Kidney (tissue), 14 donors: ENCODE results near the gene PCSK5. TPM values are rescaled to one million over a fixed set of nuclear protein-coding genes. Genes with fewer than 3 reads are reported as not detected.

Source experiments
- DNase-seq, 5 donors: peaks; one replicate each; pipeline ENCODE4 v3.0.0-alpha.2; 2013 to 2020
- FAIRE-seq: peaks from 2 replicates; lab custom pipeline; 2012; peaks lifted over from hg19 to GRCh38; lab: Jason Lieb, UNC
- H3K27ac ChIP-seq, 2 donors: one replicate each; pipeline ENCODE4 v1.7.0; 2013; ENCODE audit warnings: low read depth in 2 of 2, low read length in 2 of 2, inconsistent platforms in 1 of 2
- H3K27me3 ChIP-seq: one replicate; pipeline ENCODE4 v1.7.1; 2013; ENCODE audit warnings: low read length, inconsistent platforms; ENCODE audit not compliant: control insufficient read depth, insufficient read depth
- H3K36me3 ChIP-seq, 3 donors: one replicate each; pipeline versions ENCODE4 v1.7.0 to v1.7.1; 2013; ENCODE audit warnings: low read length in 3 of 3, control low read depth in 1 of 3, inconsistent platforms in 1 of 3; ENCODE audit not compliant: insufficient read depth in 3 of 3, control insufficient read depth in 2 of 3
- H3K4me1 ChIP-seq, 3 donors: one replicate each; pipeline versions ENCODE4 v1.7.0 to v1.7.1; 2013; ENCODE audit warnings: low read length in 3 of 3, inconsistent platforms in 1 of 3, low read depth in 1 of 3; ENCODE audit not compliant: control insufficient read depth in 2 of 3, insufficient read depth in 2 of 3
- H3K4me3 ChIP-seq, 3 donors: one replicate each; pipeline versions ENCODE4 v1.7.0 to v1.8.1; 2013; ENCODE audit warnings: low read length in 3 of 3, control low read depth in 1 of 3, inconsistent platforms in 1 of 3
- H3K9ac ChIP-seq, 3 donors: one replicate each; pipeline versions ENCODE4 v1.7.0 to v1.7.1; 2013; ENCODE audit warnings: low read length in 3 of 3, control low read depth in 1 of 3, inconsistent platforms in 1 of 3
- H3K9me3 ChIP-seq, 3 donors: one replicate each; pipeline versions ENCODE4 v1.7.0 to v1.7.1; 2013; ENCODE audit warnings: low read length in 3 of 3, control low read depth in 1 of 3, inconsistent platforms in 1 of 3; ENCODE audit not compliant: control insufficient read depth in 2 of 3, insufficient read depth in 1 of 3
- intact Hi-C: fragments of 100-400 bp; cut with DNase I; formaldehyde crosslinking; loops from one replicate; pipeline ENCODE4 v1.11.1; 2022
- polyA plus RNA-seq: library from polyadenylated mRNA; stranded (reverse); fragments of 350-450 nt; fragmentation: Illumina TruSeq; extraction: RNeasy Lipid Tissue Mini Kit (QIAGEN cat#74804); gene quantifications from one replicate; pipeline ENCODE4 v1.2.3, GENCODE V29; 2014; ENCODE audit warnings: low read depth, low replicate concordance; ENCODE audit not compliant: insufficient read depth
- total RNA-seq: library from RNA; stranded (reverse); fragmentation: NEBNext Ultra II Directional; extraction: Animal tissue kit (Norgen Biotek cat#: 25700); gene quantifications from one replicate; pipeline ENCODE4 v1.2.1, GENCODE V29; 2021
- TF ChIP-seq, protein P1 (sequence below): IDR thresholded peaks from 3 replicates; pipeline ENCODE4 v1.5.1; 2012; ENCODE audit warnings: mild to moderate bottlenecking, moderate library complexity, borderline replicate concordance; ENCODE audit not compliant: insufficient read depth; ENCODE audit errors: extremely low read depth
- donor health status: control.
- donor health status: control.
- donor health status: control.
- donor health status: control.
- donor health status: control.
- donor health status: DM: yes; HTN: yes; CAD: no.
- donor health status: Normal renal cell carcinoma (clear cell type).

The PCSK5 gene
- total and polyA plus RNA-seq, 2 donors from 2014 or later = 1.6 to 14.7 TPM

DNA sequence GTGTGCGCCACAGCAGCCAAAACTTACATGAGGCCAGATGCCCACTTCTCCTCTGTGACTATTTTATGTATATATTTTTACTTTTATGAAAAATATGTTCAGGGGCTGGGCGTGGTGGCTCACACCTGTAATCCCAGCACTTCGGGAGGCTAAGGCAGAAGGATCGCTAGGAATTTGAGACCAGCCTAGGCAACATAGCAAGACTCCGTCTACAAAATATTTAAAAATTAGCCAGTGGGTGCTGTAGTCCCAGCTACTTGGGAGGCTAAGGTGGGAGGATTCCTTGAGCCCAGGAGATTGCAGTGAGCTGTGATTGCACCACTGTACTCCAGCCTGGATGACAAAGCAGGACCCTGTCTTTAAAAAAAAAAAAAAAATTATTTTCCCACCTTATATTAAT, 420.5 kb downstream of the PCSK5 start:
- intact Hi-C loops = no loop called here
- no peak for FAIRE-seq
- H3K4me3 ChIP-seq = no peak overlapping the region

DNA sequence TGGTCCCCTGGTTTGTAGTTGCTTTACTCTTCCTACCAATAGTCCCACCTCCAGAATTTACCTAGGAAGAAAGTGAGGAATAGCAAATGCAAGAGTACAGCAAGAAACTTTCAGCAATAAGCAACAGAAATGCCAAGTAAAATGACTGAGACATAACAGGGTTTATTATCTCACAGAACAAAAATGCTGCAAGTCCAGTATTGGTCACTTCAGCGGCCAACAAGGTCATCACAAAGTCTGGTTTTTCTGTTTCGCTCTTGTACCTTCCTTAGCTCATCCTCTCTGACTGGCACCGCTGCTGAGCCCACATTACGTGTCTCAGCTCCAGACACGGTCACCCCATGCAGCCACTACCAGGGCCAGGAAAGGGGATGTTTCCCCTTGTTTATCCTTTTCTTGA, 421.1 kb downstream of the PCSK5 start:
- DNase-seq (no peak), FAIRE-seq (no peak)
- intact Hi-C loops = no loop called here
- Histone ChIP-seq H3K9me3 (no peaks in the 10 kb centered on the region), H3K27me3 (no peaks in the 10 kb centered on the region), H3K9ac (no peak overlapping the region), H3K27ac (no peak overlapping the region), H3K36me3 (no peaks in the 10 kb centered on the region), H3K4me3 (no peak overlapping the region), H3K4me1 (peaks cover 0 to 9% (median 2%) of the 10 kb centered on the region in 3 donors)
- TF ChIP-seq, protein P1, sequence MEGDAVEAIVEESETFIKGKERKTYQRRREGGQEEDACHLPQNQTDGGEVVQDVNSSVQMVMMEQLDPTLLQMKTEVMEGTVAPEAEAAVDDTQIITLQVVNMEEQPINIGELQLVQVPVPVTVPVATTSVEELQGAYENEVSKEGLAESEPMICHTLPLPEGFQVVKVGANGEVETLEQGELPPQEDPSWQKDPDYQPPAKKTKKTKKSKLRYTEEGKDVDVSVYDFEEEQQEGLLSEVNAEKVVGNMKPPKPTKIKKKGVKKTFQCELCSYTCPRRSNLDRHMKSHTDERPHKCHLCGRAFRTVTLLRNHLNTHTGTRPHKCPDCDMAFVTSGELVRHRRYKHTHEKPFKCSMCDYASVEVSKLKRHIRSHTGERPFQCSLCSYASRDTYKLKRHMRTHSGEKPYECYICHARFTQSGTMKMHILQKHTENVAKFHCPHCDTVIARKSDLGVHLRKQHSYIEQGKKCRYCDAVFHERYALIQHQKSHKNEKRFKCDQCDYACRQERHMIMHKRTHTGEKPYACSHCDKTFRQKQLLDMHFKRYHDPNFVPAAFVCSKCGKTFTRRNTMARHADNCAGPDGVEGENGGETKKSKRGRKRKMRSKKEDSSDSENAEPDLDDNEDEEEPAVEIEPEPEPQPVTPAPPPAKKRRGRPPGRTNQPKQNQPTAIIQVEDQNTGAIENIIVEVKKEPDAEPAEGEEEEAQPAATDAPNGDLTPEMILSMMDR = no peak

More for the DNA sequence above, 420.5 kb downstream of the PCSK5 start:
- TF ChIP-seq, protein P1 = no peak
- Histone ChIP-seq H3K36me3 (no peaks in the 10 kb centered on the region), H3K27ac (no peak overlapping the region), H3K4me1 (peaks cover 0 to 9% (median 2%) of the 10 kb centered on the region in 3 donors), H3K9ac (no peak overlapping the region), H3K27me3 (no peaks in the 10 kb centered on the region), H3K9me3 (no peaks in the 10 kb centered on the region)
- DNase-seq = no peak

DNA sequence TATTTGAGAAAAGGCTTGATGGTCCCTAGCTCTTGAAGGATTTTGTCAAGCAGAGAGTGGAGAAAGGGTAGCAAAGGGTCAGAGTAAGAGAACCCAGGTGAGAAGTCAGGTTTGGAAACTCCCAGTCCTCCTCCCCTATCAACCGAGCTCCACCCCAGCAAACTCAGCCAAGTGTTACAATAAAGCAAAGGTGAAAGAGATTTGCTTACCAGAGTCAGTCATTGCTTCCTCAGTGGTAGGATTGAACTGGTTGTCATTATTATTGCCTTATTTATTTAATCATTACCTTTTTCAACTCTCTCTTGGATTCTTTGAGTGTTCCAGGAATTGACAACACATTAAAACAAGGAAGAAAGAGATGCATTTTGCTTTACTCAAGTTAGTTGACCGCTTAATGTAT, 423.3 kb downstream of the PCSK5 start:
- intact Hi-C loops = no loop called here
- H3K36me3 ChIP-seq = no peaks in the 10 kb centered on the region
- DNase-seq = peak in 1 of 5 donors; percentile 9
- H3K4me3 ChIP-seq = no peak overlapping the region
- H3K27me3 ChIP-seq = no peaks in the 10 kb centered on the region
- no peak for FAIRE-seq
- peaks cover 0 to 9% (median 2%) of the 10 kb centered on the region in 3 donors for H3K4me1 ChIP-seq
- TF ChIP-seq, protein P1 = no peak
- peak overlapping the region in 1 of 2 donors; percentile 18 for H3K27ac ChIP-seq
- no peaks in the 10 kb centered on the region for H3K9me3 ChIP-seq
- no peak overlapping the region for H3K9ac ChIP-seq

DNA sequence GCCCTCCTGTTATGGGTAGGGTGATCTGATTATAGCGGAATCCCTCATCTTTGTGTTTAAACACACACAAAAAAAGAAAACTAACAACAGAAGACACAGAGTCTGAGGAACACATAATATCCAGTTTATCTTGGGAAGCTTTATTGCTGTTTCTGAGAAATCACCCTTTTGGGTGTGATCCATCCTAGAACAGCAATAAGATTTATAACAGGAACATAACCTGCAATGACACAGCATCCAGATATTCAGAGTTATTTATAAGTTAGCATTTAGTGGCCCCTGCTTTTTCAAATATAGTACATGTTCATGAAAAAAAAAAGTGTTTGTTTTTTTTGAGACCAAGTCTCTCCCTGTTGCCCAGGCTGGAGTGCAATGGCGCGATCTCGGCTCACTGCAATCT, 423.8 kb downstream of the PCSK5 start:
- FAIRE-seq (no peak), DNase-seq (peak in 1 of 5 donors; percentile 5)
- peak overlapping the region; percentile 43 to 76 for H3K27ac ChIP-seq
- no peaks in the 10 kb centered on the region for H3K27me3 ChIP-seq
- intact Hi-C loops = no loop called here
- H3K4me1 ChIP-seq = peaks cover 0 to 9% (median 2%) of the 10 kb centered on the region in 3 donors
- no peak overlapping the region for H3K9ac ChIP-seq
- no peaks in the 10 kb centered on the region for H3K36me3 ChIP-seq
- TF ChIP-seq, protein P1 = no peak
- H3K9me3 ChIP-seq = no peaks in the 10 kb centered on the region
- H3K4me3 ChIP-seq = peak overlapping the region in 1 of 3 donors; percentile 6
